H9 (cell line): Measurements from ENCODE around the gene LHFPL2. TPM values are rescaled to one million over a fixed set of nuclear protein-coding genes. Genes with fewer than 3 reads are reported as not detected.

Experiments
- DNase-seq: peaks from one replicate; pipeline ENCODE4 v3.0.0-alpha.2; 2017
- H2AFZ ChIP-seq: one replicate; pipeline ENCODE4 v1.6.1; 2013; ENCODE audit warnings: mild to moderate bottlenecking, low read length, control low read depth, moderate library complexity
- H2AK5ac ChIP-seq: 2 replicates; pipeline ENCODE4 v1.6.1; 2013; ENCODE audit warnings: low read length, control low read depth, mixed read lengths; ENCODE audit not compliant: insufficient read length
- H2BK120ac ChIP-seq: one replicate; pipeline ENCODE4 v1.6.1; 2013; ENCODE audit warnings: low read depth, mild to moderate bottlenecking, low read length, control low read depth, inconsistent platforms; ENCODE audit not compliant: poor library complexity, severe bottlenecking
- H2BK12ac ChIP-seq: 2 replicates; pipeline ENCODE4 v1.6.1; 2013; ENCODE audit warnings: low read length, control low read depth, mixed read lengths, low read depth; ENCODE audit not compliant: insufficient read length
- H2BK15ac ChIP-seq: 2 replicates; pipeline ENCODE4 v1.6.1; 2013; ENCODE audit warnings: low read depth, low read length, control low read depth
- H2BK20ac ChIP-seq: one replicate; pipeline ENCODE4 v1.6.1; 2013; ENCODE audit warnings: low read depth, mild to moderate bottlenecking, low read length, control low read depth, inconsistent platforms; ENCODE audit not compliant: poor library complexity, severe bottlenecking
- H2BK5ac ChIP-seq: 2 replicates; pipeline ENCODE4 v1.6.1; 2013; ENCODE audit warnings: low read length, control low read depth, mixed read lengths; ENCODE audit not compliant: insufficient read length
- H3K14ac ChIP-seq: 2 replicates; pipeline ENCODE4 v1.6.1; 2013; ENCODE audit warnings: low read length, control low read depth; ENCODE audit not compliant: insufficient read depth
- H3K18ac ChIP-seq: 2 replicates; pipeline ENCODE4 v1.6.1; 2013; ENCODE audit warnings: low read depth, mild to moderate bottlenecking, mixed read lengths, low read length, control low read depth; ENCODE audit not compliant: insufficient read length
- H3K23ac ChIP-seq: 2 replicates; pipeline ENCODE4 v1.6.1; 2013; ENCODE audit warnings: low read length, control low read depth, mixed read lengths, low read depth; ENCODE audit not compliant: insufficient read length
- H3K23me2 ChIP-seq: 2 replicates; pipeline ENCODE4 v1.6.1; 2013; ENCODE audit warnings: low read depth, mild to moderate bottlenecking, mixed read lengths, low read length, control low read depth; ENCODE audit not compliant: insufficient read length, poor library complexity, severe bottlenecking
- H3K27ac ChIP-seq: 2 replicates; pipeline ENCODE4 v1.5.1; 2013; ENCODE audit warnings: low read length, control low read depth, mixed read lengths, low read depth; ENCODE audit not compliant: insufficient read length
- H3K27me3 ChIP-seq: 2 replicates; pipeline ENCODE4 v1.6.1; 2013; ENCODE audit warnings: low read length, control low read depth, inconsistent platforms; ENCODE audit not compliant: insufficient read depth
- H3K4ac ChIP-seq: 2 replicates; pipeline ENCODE4 v1.6.1; 2013; ENCODE audit warnings: low read depth, mild to moderate bottlenecking, control low read depth, inconsistent platforms, low read length, moderate library complexity
- H3K4me1 ChIP-seq: 2 replicates; pipeline ENCODE4 v1.6.1; 2013; ENCODE audit warnings: low read length, control low read depth, inconsistent platforms; ENCODE audit not compliant: insufficient read depth
- H3K4me2 ChIP-seq: 2 replicates; pipeline ENCODE4 v1.6.1; 2013; ENCODE audit warnings: low read length, control low read depth, mixed read lengths; ENCODE audit not compliant: insufficient read length, insufficient read depth
- H3K56ac ChIP-seq: 2 replicates; pipeline ENCODE4 v1.6.1; 2013; ENCODE audit warnings: low read depth, mild to moderate bottlenecking, mixed read lengths, low read length, control low read depth; ENCODE audit not compliant: insufficient read length
- H3K79me1 ChIP-seq: 2 replicates; pipeline ENCODE4 v1.6.1; 2013; ENCODE audit warnings: low read depth, mild to moderate bottlenecking, moderate library complexity, low read length, control low read depth, inconsistent platforms; ENCODE audit not compliant: insufficient read depth, poor library complexity, severe bottlenecking
- H3K79me2 ChIP-seq: 2 replicates; pipeline ENCODE4 v1.6.1; 2013; ENCODE audit warnings: low read length, control low read depth, inconsistent platforms; ENCODE audit not compliant: insufficient read depth
- H3K9ac ChIP-seq: 2 replicates; pipeline ENCODE4 v1.6.1; 2013; ENCODE audit warnings: low read length, control low read depth, mixed read lengths; ENCODE audit not compliant: insufficient read length; ENCODE audit errors: extremely low read depth
- H3K9me3 ChIP-seq: one replicate; pipeline ENCODE4 v1.6.1; 2013; ENCODE audit warnings: low read depth, low read length, inconsistent platforms; ENCODE audit not compliant: control insufficient read depth
- H3T11ph ChIP-seq: one replicate; pipeline ENCODE4 v1.6.1; 2013; ENCODE audit warnings: mild to moderate bottlenecking, low read length, control low read depth, inconsistent platforms
- H4K20me1 ChIP-seq: one replicate; pipeline ENCODE4 v1.6.1; 2013; ENCODE audit not compliant: control insufficient read depth, insufficient read length, insufficient read depth
- H4K5ac ChIP-seq: 2 replicates; pipeline ENCODE4 v1.6.1; 2013; ENCODE audit warnings: low read depth, mild to moderate bottlenecking, mixed read lengths, low read length, control low read depth; ENCODE audit not compliant: insufficient read length
- H4K8ac ChIP-seq: replicated peaks from 2 replicates; pipeline ENCODE4 v1.6.1; 2013; ENCODE audit warnings: low read length, control low read depth, mixed read lengths, low read depth; ENCODE audit not compliant: insufficient read length
- H4K91ac ChIP-seq: 2 replicates; pipeline ENCODE4 v1.6.1; 2013; ENCODE audit warnings: low read depth, mild to moderate bottlenecking, moderate library complexity, mixed read lengths, low read length, control low read depth; ENCODE audit not compliant: insufficient read length
- H3K27ac Mint-ChIP-seq, 3 experiments: 2 replicates in 2 of 3; 3 replicates in 1 of 3; pipeline ENCODE4 v1.8.0; 2020 to 2021; ENCODE audit warnings: mixed read lengths in 3 of 3, mild to moderate bottlenecking in 1 of 3, moderate library complexity in 1 of 3
- H3K27me3 Mint-ChIP-seq: 2 replicates; pipeline ENCODE4 v1.8.0; 2021; ENCODE audit warnings: low read depth, mild to moderate bottlenecking, moderate library complexity, mixed read lengths
- H3K36me3 Mint-ChIP-seq, 3 experiments: 2 replicates in 2 of 3; 3 replicates in 1 of 3; pipeline ENCODE4 v1.8.0; 2020 to 2021; ENCODE audit warnings: low read depth in 3 of 3, mixed read lengths in 3 of 3; ENCODE audit not compliant: insufficient read depth in 1 of 3
- H3K4me1 Mint-ChIP-seq, 2 experiments: 2 replicates each; pipeline ENCODE4 v1.8.0; 2020; ENCODE audit warnings: mixed read lengths in 2 of 2
- H3K4me3 Mint-ChIP-seq, 2 experiments: 2 replicates in 1 of 2; 3 replicates in 1 of 2; pipeline ENCODE4 v1.8.0; 2020 to 2021; ENCODE audit warnings: mild to moderate bottlenecking in 2 of 2, mixed read lengths in 2 of 2, moderate library complexity in 1 of 2
- H3K9me3 Mint-ChIP-seq, 2 experiments: 2 replicates in 1 of 2; 3 replicates in 1 of 2; pipeline ENCODE4 v1.8.0; 2020; ENCODE audit warnings: mild to moderate bottlenecking in 2 of 2, mixed read lengths in 2 of 2, moderate library complexity in 1 of 2
- CTCF ChIP-seq: fragments of 200-600 bp; sonication (generic); conservative IDR thresholded peaks from 3 replicates; pipeline ENCODE4 v1.8.0; 2021; ENCODE audit warnings: antibody characterized with exemption, mild to moderate bottlenecking
- WGBS: extraction: QIAGEN DNeasy Blood & Tissue Kit; methylation state at CpG from one replicate; pipeline ENCODE4 v1.1.7; 2013; ENCODE audit warnings: missing lambda C conversion rate, low lambda C conversion rate, mixed read lengths; ENCODE audit not compliant: insufficient read length; ENCODE audit errors: extremely low coverage; 5-methylcytosine and 5-hydroxymethylcytosine counted together
- total RNA-seq: library from RNA; stranded (reverse); gene quantifications from 2 replicates; pipeline ENCODE4 v1.2.1, GENCODE V29; 2021

LHFPL2 gene
- total RNA-seq, 1 experiment from 2014 or later, result 26.3 TPM

- WGBS, result no CpG with 5 or more reads among the region's 7 CpGs
- no peak overlapping the region for H3K9ac ChIP-seq
- Mint-ChIP-seq H3K4me3 (no peak overlapping the region), H3K27me3 (no peaks in the 10 kb centered on the region), H3K9me3 (no peaks in the 10 kb centered on the region), H3K27ac (no peak overlapping the region; a peak in 1 of 7 replicates), H3K36me3 (peaks cover 0 to 17% (median 5%) of the 10 kb centered on the region in 3 experiments; a peak in 4 of 7 replicates), H3K4me1 (peaks cover 27 to 30% of the 10 kb centered on the region in 2 experiments)
- H3K4ac ChIP-seq, result no peak overlapping the region
- no peak overlapping the region for H2BK12ac ChIP-seq
- no peak overlapping the region for H2BK15ac ChIP-seq
- peaks cover 4% of the 10 kb centered on the region for H3K79me1 ChIP-seq
- no peak overlapping the region for H4K8ac ChIP-seq
- no peak overlapping the region for H4K91ac ChIP-seq
- no peak overlapping the region for H3K14ac ChIP-seq
- H4K20me1 ChIP-seq, result no peaks in the 10 kb centered on the region
- no peaks in the 10 kb centered on the region for H3K23me2 ChIP-seq
- no peaks in the 10 kb centered on the region for H3K27me3 ChIP-seq
- H4K5ac ChIP-seq, result no peak overlapping the region
- no peak overlapping the region for H3K4me2 ChIP-seq
- no peak overlapping the region for H3T11ph ChIP-seq
- H2AK5ac ChIP-seq, result no peak overlapping the region
- H3K56ac ChIP-seq, result no peak overlapping the region
- no peak for TF ChIP-seq CTCF
- H3K27ac ChIP-seq, result no peak overlapping the region
- H2AFZ ChIP-seq, result no peak overlapping the region
- H2BK120ac ChIP-seq, result no peak overlapping the region
- no peaks in the 10 kb centered on the region for H3K9me3 ChIP-seq
- no peak overlapping the region for H3K23ac ChIP-seq
- H3K4me1 ChIP-seq, result peaks cover 7% of the 10 kb centered on the region
- H3K79me2 ChIP-seq, result peaks cover 5% of the 10 kb centered on the region; the same call in 1 of the 2 replicates
- no peak overlapping the region for H2BK20ac ChIP-seq
- no peak overlapping the region for H2BK5ac ChIP-seq
- H3K18ac ChIP-seq, result no peak overlapping the region
- DNase-seq, result no peak
Observed at GRCh38 chr5:78566747-78567425, 81.7 kb downstream of the LHFPL2 start.
